Measurements from ENCODE around the gene ARL4D. TPM values are rescaled to one million over a fixed set of nuclear protein-coding genes. Genes with fewer than 3 reads are reported as not detected.

Gene ARL4D
- total and polyA plus RNA-seq, 2 of the 8 experiments (the other 6 are each of a cell fraction or from before 2014, with no cell fraction given) = 8.4 to 9.2 TPM

DNA sequence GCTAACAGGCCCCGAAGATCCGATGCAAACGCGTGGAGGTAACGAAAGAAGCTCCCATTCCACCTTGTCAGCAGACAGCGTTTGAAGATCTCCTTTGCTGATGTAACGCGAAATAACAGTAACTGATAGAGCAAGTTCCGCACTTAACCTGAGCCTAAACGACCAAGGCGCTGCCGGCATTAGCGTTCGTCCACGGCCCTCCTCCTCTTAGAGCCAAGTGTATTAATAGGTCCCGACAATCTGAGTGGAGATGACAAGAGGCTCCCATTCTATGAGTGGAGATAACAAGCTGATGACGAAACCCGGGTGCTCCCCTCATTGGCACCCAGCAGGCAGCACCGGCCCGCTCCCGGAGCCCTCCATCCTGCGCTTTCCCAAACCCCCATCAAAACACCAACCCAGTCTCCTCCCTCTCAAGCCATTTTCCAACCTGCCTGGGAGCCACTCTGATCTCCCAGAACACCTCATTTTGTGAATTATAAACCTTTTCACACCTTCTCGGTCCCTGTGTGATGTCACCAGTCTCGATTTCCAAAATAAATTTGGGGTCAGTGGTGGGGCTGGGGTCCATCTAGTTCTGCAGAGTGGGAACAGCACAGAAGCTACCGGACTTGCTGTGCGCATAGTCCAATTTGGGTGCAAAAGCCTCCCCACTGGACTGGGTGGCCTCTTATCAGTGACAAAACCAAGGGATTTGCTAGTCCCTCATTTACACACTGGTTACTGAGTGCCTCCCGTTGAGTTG, 35.4 kb upstream of the ARL4D start (continued):
- TF ChIP-seq, protein P1, sequence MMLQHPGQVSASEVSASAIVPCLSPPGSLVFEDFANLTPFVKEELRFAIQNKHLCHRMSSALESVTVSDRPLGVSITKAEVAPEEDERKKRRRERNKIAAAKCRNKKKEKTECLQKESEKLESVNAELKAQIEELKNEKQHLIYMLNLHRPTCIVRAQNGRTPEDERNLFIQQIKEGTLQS (IDR thresholded peaks at IDR 0.05; ENCODE audit: insufficient read depth, low read depth, low read length) = no peak
- TF ChIP-seq KDM5A (IDR thresholded peaks at IDR 0.05; ENCODE audit: low read length) (no peak), ASH2L (IDR thresholded peaks at IDR 0.05; ENCODE audit: low read length) (no peak), TCF12 (IDR thresholded peaks at IDR 0.05; ENCODE audit: low read depth, low read length) (no peak), RFX5 (IDR thresholded peaks at IDR 0.05; ENCODE audit: borderline replicate concordance, low read depth, low read length) (no peak)
- TF ChIP-seq, protein P2, sequence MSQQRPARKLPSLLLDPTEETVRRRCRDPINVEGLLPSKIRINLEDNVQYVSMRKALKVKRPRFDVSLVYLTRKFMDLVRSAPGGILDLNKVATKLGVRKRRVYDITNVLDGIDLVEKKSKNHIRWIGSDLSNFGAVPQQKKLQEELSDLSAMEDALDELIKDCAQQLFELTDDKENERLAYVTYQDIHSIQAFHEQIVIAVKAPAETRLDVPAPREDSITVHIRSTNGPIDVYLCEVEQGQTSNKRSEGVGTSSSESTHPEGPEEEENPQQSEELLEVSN (IDR thresholded peaks at IDR 0.05) = no peak
